SK-N-SH (cell line): Measurements from ENCODE around the gene ZSWIM8. TPM values are rescaled to one million over a fixed set of nuclear protein-coding genes. Genes with fewer than 3 reads are reported as not detected.

Experiments
- CTCF ChIA-PET: fragments of 300-600, 350-600 bp; formaldehyde crosslinking; extraction: SDS; loops from one replicate; lab custom pipeline; 2021; lab: Yijun Ruan, JAX
- POLR2A ChIA-PET: fragments of 350-600 bp; sonication (Branson Sonifier 250); formaldehyde crosslinking; extraction: SDS; loops from one replicate; lab custom pipeline; 2020; ENCODE audit warnings: antibody characterized with exemption, inconsistent platforms; lab: Yijun Ruan, JAX
- DNase-seq: peaks from one replicate; pipeline ENCODE4 v3.0.0; 2012
- H2AFZ ChIP-seq: fragments of 200-600 bp; sonication (generic); 2 replicates; pipeline ENCODE4 v1.8.1; 2016; ENCODE audit warnings: antibody characterized with exemption, mild to moderate bottlenecking, low read depth
- H3F3A ChIP-seq: fragments of 200-600 bp; sonication (generic); replicated peaks from 2 replicates; pipeline ENCODE3; 2016; ENCODE audit warnings: antibody characterized with exemption, mild to moderate bottlenecking; ENCODE audit not compliant: insufficient read depth
- H3K27ac ChIP-seq, 2 experiments: fragments of 200-500 bp in 1 of 2; fragments of 200-600 bp in 1 of 2; sonication (Bioruptor generic) in 1 of 2; sonication (generic), shearing (Covaris generic) in 1 of 2; 2 replicates each; pipeline versions ENCODE4 v1.5.1 to v1.6.1; 2014 to 2016; ENCODE audit warnings: low read depth in 2 of 2, inconsistent platforms in 1 of 2, low read length in 1 of 2, mild to moderate bottlenecking in 1 of 2, mixed read lengths in 1 of 2
- H3K27me3 ChIP-seq: fragments of 200-600 bp; sonication (generic), shearing (Covaris generic); 2 replicates; pipeline ENCODE4 v1.6.1; 2016; ENCODE audit warnings: mixed run types; ENCODE audit not compliant: insufficient read depth
- H3K36me3 ChIP-seq, 2 experiments: fragments of 200-500 bp in 1 of 2; fragments of 200-600 bp in 1 of 2; sonication (Bioruptor generic) in 1 of 2; sonication (generic) in 1 of 2; replicated peaks in 1 of 2; 2 replicates each; pipeline versions ENCODE3 to v1.5.1; 2014 to 2016; ENCODE audit warnings: low read length in 1 of 2, mild to moderate bottlenecking in 1 of 2; ENCODE audit not compliant: insufficient read depth in 2 of 2, control insufficient read depth in 1 of 2
- H3K4me1 ChIP-seq, 2 experiments: fragments of 200-500 bp in 1 of 2; fragments of 200-600 bp in 1 of 2; sonication (Bioruptor generic) in 1 of 2; sonication (generic), shearing (Covaris generic) in 1 of 2; 2 replicates each; pipeline versions ENCODE4 v1.5.1 to v1.6.1; 2014 to 2016; ENCODE audit warnings: low read depth in 1 of 2, low read length in 1 of 2, mixed run types in 1 of 2; ENCODE audit not compliant: insufficient read depth in 2 of 2, control insufficient read depth in 1 of 2
- H3K4me2 ChIP-seq: fragments of 200-600 bp; sonication (generic), shearing (Covaris generic); 2 replicates; pipeline ENCODE4 v1.6.1; 2017; ENCODE audit warnings: mixed run types
- H3K4me3 ChIP-seq, 2 experiments: fragments of 200-500 bp in 1 of 2; fragments of 200-600 bp in 1 of 2; sonication (Bioruptor generic) in 1 of 2; sonication (generic), shearing (Covaris generic) in 1 of 2; 2 replicates each; pipeline versions ENCODE4 v1.5.1 to v1.8.1; 2014 to 2016; ENCODE audit warnings: low read depth in 2 of 2, inconsistent platforms in 1 of 2, low read length in 1 of 2, mild to moderate bottlenecking in 1 of 2, mixed read lengths in 1 of 2, moderate library complexity in 1 of 2
- H3K79me2 ChIP-seq: fragments of 200-600 bp; sonication (generic); 2 replicates; pipeline ENCODE4 v1.8.1; 2017; ENCODE audit warnings: mild to moderate bottlenecking; ENCODE audit not compliant: insufficient read depth
- H3K9ac ChIP-seq: fragments of 200-600 bp; sonication (generic); 2 replicates; pipeline ENCODE4 v1.6.1; 2017; ENCODE audit warnings: mixed run types
- H3K9me2 ChIP-seq: fragments of 200-600 bp; sonication (generic); 2 replicates; pipeline ENCODE4 v1.6.1; 2017; ENCODE audit warnings: mixed run types
- H3K9me3 ChIP-seq: fragments of 200-600 bp; sonication (generic); 2 replicates; pipeline ENCODE4 v1.6.1; 2017; ENCODE audit warnings: mixed run types, mild to moderate bottlenecking, moderate library complexity
- H4K20me1 ChIP-seq: fragments of 200-600 bp; sonication (generic); 2 replicates; pipeline ENCODE4 v1.6.1; 2017; ENCODE audit warnings: mild to moderate bottlenecking, mixed run types; ENCODE audit not compliant: insufficient read depth
- EP300 ChIP-seq, 2 experiments: IDR thresholded peaks; 2 replicates each; pipeline versions ENCODE4 v1.4.0 to v1.6.1; 2012; ENCODE audit warnings: borderline replicate concordance in 1 of 2, low read depth in 1 of 2, low read length in 1 of 2
- EZH2phosphoT487 ChIP-seq: fragments of 200-600 bp; sonication (generic); IDR thresholded peaks from 2 replicates; pipeline ENCODE4 v1.6.1; 2017; ENCODE audit warnings: low read depth, mixed run types, mild to moderate bottlenecking, antibody characterized with exemption, moderate library complexity, borderline replicate concordance
- FOXM1 ChIP-seq: IDR thresholded peaks from 2 replicates; pipeline ENCODE4 v1.4.0; 2012; ENCODE audit warnings: low read depth, mild to moderate bottlenecking
- GABPA ChIP-seq: IDR thresholded peaks from 2 replicates; pipeline ENCODE4 v1.4.0; 2012; ENCODE audit warnings: low read depth, mild to moderate bottlenecking
- JUND ChIP-seq: IDR thresholded peaks from 2 replicates; pipeline ENCODE4 v1.4.0; 2012
- MEF2A ChIP-seq: IDR thresholded peaks from 2 replicates; pipeline ENCODE4 v1.4.0; 2012; ENCODE audit warnings: low read depth, borderline replicate concordance
- MXI1 ChIP-seq: IDR thresholded peaks from 2 replicates; pipeline ENCODE4 v1.6.1; 2012; ENCODE audit warnings: mild to moderate bottlenecking, low read depth, low read length, improper control_type of control experiment
- NFIC ChIP-seq: IDR thresholded peaks from 2 replicates; pipeline ENCODE4 v1.4.0; 2012; ENCODE audit warnings: borderline replicate concordance
- NRF1 ChIP-seq: IDR thresholded peaks from 2 replicates; pipeline ENCODE4 v1.6.1; 2012; ENCODE audit warnings: low read depth, mild to moderate bottlenecking, low read length
- PBX3 ChIP-seq: IDR thresholded peaks from 2 replicates; pipeline ENCODE4; 2012
- RCOR1 ChIP-seq: fragments of 150-350 bp; IDR thresholded peaks from 2 replicates; pipeline ENCODE4 v1.6.1; 2017; ENCODE audit warnings: antibody characterized with exemption, low read length
- SIN3A ChIP-seq: IDR thresholded peaks from 2 replicates; pipeline ENCODE4 v1.6.1; 2012; ENCODE audit warnings: low read depth, mild to moderate bottlenecking, low read length, moderate library complexity, borderline replicate concordance
- SMC3 ChIP-seq: IDR thresholded peaks from 2 replicates; pipeline ENCODE4 v1.6.1; 2012; ENCODE audit warnings: low read depth, low read length, improper control_type of control experiment
- TAF1 ChIP-seq: IDR thresholded peaks from 2 replicates; pipeline ENCODE4 v1.6.1; 2012; ENCODE audit warnings: low read depth, mild to moderate bottlenecking, low read length, moderate library complexity, borderline replicate concordance
- YY1 ChIP-seq: IDR thresholded peaks from 2 replicates; pipeline ENCODE4 v1.4.0; 2012; ENCODE audit warnings: low read depth, mild to moderate bottlenecking
- WGBS: methylation state at CpG from one replicate; pipeline ENCODE4 v1.1.6; 2017; ENCODE audit warnings: low lambda C conversion rate; 5-methylcytosine and 5-hydroxymethylcytosine counted together
- polyA plus RNA-seq, 3 experiments: library from polyadenylated mRNA; depleted of rRNA; stranded (reverse); fragments of >200 nt; gene quantifications; 2 replicates each; pipeline ENCODE4 v1.2.3, GENCODE V29; 2012
- TF ChIP-seq, protein P1 (sequence below): IDR thresholded peaks from 2 replicates; pipeline ENCODE4 v1.6.1; 2012; ENCODE audit warnings: mild to moderate bottlenecking, low read depth, low read length, moderate library complexity
- TF ChIP-seq, protein P2 (sequence below): fragments of 200-600 bp; sonication (generic); IDR thresholded peaks from 2 replicates; pipeline ENCODE4 v1.6.1; 2017; ENCODE audit warnings: antibody characterized with exemption, mild to moderate bottlenecking, moderate library complexity
- TF ChIP-seq, protein P3 (sequence below): IDR thresholded peaks from 2 replicates; pipeline ENCODE4 v1.4.0; 2012; ENCODE audit warnings: low read depth, borderline replicate concordance

ZSWIM8 gene
- polyA plus RNA-seq, 1 of the 3 experiments (the other 2 are of a cell fraction), result 97.3 TPM

- POLR2A ChIA-PET, result no interaction called here
- Histone ChIP-seq H3K79me2 (no peaks in the 10 kb centered on the region), H4K20me1 (no peaks in the 10 kb centered on the region), H3K9me2 (no peaks in the 10 kb centered on the region), H3F3A (no peaks in the 10 kb centered on the region), H3K4me1 (no peaks in the 10 kb centered on the region), H3K27ac (no peak overlapping the region), H2AFZ (no peak overlapping the region), H3K9ac (no peak overlapping the region), H3K36me3 (peaks cover 13 to 38% of the 10 kb centered on the region in 2 experiments), H3K27me3 (no peaks in the 10 kb centered on the region), H3K9me3 (no peaks in the 10 kb centered on the region), H3K4me3 (no peak overlapping the region), H3K4me2 (no peak overlapping the region)
- no peak for DNase-seq
- TF ChIP-seq SIN3A (no peak), EP300 (IDR thresholded peaks at IDR 0.05; ENCODE audit: borderline replicate concordance in 1 of 2, low read depth in 1 of 2, low read length in 1 of 2) (no peak), MXI1 (no peak), EZH2phosphoT487 (no peak), JUND (no peak), YY1 (no peak), SMC3 (no peak), PBX3 (no peak), FOXM1 (no peak), TAF1 (no peak), GABPA (no peak), MEF2A (no peak), NRF1 (no peak), NFIC (no peak), RCOR1 (no peak)
- TF ChIP-seq, protein P1, sequence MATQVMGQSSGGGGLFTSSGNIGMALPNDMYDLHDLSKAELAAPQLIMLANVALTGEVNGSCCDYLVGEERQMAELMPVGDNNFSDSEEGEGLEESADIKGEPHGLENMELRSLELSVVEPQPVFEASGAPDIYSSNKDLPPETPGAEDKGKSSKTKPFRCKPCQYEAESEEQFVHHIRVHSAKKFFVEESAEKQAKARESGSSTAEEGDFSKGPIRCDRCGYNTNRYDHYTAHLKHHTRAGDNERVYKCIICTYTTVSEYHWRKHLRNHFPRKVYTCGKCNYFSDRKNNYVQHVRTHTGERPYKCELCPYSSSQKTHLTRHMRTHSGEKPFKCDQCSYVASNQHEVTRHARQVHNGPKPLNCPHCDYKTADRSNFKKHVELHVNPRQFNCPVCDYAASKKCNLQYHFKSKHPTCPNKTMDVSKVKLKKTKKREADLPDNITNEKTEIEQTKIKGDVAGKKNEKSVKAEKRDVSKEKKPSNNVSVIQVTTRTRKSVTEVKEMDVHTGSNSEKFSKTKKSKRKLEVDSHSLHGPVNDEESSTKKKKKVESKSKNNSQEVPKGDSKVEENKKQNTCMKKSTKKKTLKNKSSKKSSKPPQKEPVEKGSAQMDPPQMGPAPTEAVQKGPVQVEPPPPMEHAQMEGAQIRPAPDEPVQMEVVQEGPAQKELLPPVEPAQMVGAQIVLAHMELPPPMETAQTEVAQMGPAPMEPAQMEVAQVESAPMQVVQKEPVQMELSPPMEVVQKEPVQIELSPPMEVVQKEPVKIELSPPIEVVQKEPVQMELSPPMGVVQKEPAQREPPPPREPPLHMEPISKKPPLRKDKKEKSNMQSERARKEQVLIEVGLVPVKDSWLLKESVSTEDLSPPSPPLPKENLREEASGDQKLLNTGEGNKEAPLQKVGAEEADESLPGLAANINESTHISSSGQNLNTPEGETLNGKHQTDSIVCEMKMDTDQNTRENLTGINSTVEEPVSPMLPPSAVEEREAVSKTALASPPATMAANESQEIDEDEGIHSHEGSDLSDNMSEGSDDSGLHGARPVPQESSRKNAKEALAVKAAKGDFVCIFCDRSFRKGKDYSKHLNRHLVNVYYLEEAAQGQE, result no peak
- TF ChIP-seq, protein P2, sequence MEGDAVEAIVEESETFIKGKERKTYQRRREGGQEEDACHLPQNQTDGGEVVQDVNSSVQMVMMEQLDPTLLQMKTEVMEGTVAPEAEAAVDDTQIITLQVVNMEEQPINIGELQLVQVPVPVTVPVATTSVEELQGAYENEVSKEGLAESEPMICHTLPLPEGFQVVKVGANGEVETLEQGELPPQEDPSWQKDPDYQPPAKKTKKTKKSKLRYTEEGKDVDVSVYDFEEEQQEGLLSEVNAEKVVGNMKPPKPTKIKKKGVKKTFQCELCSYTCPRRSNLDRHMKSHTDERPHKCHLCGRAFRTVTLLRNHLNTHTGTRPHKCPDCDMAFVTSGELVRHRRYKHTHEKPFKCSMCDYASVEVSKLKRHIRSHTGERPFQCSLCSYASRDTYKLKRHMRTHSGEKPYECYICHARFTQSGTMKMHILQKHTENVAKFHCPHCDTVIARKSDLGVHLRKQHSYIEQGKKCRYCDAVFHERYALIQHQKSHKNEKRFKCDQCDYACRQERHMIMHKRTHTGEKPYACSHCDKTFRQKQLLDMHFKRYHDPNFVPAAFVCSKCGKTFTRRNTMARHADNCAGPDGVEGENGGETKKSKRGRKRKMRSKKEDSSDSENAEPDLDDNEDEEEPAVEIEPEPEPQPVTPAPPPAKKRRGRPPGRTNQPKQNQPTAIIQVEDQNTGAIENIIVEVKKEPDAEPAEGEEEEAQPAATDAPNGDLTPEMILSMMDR, result no peak
- TF ChIP-seq, protein P3, sequence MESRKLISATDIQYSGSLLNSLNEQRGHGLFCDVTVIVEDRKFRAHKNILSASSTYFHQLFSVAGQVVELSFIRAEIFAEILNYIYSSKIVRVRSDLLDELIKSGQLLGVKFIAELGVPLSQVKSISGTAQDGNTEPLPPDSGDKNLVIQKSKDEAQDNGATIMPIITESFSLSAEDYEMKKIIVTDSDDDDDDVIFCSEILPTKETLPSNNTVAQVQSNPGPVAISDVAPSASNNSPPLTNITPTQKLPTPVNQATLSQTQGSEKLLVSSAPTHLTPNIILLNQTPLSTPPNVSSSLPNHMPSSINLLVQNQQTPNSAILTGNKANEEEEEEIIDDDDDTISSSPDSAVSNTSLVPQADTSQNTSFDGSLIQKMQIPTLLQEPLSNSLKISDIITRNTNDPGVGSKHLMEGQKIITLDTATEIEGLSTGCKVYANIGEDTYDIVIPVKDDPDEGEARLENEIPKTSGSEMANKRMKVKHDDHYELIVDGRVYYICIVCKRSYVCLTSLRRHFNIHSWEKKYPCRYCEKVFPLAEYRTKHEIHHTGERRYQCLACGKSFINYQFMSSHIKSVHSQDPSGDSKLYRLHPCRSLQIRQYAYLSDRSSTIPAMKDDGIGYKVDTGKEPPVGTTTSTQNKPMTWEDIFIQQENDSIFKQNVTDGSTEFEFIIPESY, result no peak
- CTCF ChIA-PET, result interaction anchor here (1.2 to 1.8 kb wide), 2 partner anchors 9 to 22 kb away, joined by 4 read pairs; no protein-coding TSS in a partner anchor
- WGBS, result 90% methylated on average over 16 of the region's 19 CpGs
These were observed 42.1 kb downstream of the ZSWIM8 start for GRCh38 chr10:73827346-73828089.
